ENCODE results near the gene ZBTB7A. TPM values are rescaled to one million over a fixed set of nuclear protein-coding genes. Genes with fewer than 3 reads are reported as not detected.

The ZBTB7A gene
- total RNA-seq, 1 donor from 2014 or later: 14.5 TPM

DNA sequence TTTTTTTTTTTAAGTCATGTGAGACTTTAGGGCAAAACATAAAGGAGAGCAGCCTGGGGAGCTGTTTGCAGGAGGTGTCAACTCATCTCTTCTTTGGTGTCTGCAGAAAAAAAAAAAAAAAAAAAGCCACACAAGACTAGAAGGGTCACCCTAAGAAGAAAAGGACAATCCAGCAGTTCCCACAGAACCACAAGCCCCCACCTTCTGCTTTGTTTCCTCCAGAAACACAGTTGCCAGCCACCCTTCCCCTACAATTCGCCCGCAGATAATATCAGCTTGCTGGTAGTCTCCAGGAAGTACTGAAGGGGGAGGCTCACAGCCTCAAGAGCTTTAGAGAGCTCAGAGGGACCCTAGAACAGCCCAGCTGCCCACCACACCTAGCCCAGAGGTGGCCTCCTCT is 22.3 kb upstream of the ZBTB7A start:
- Mint-ChIP-seq H3K9me3 (ENCODE audit: unreplicated experiment) (no peaks in the 10 kb centered on the region), H3K36me3 (ENCODE audit: low read depth, unreplicated experiment) (no peaks in the 10 kb centered on the region), H3K27me3 (ENCODE audit: unreplicated experiment) (peaks cover 8% of the 10 kb centered on the region), H3K4me3 (ENCODE audit: unreplicated experiment) (no peak overlapping the region), H3K27ac (ENCODE audit: unreplicated experiment) (no peak overlapping the region), H3K4me1 (ENCODE audit: unreplicated experiment) (no peaks in the 10 kb centered on the region)
- DNase-seq (ENCODE audit: low spot score): no peak
- no peak for TF ChIP-seq CTCF (IDR thresholded peaks at IDR 0.05; ENCODE audit: unreplicated experiment)

- no peak for DNase-seq (ENCODE audit: low spot score)
- Mint-ChIP-seq H3K9me3 (ENCODE audit: unreplicated experiment) (no peaks in the 10 kb centered on the region), H3K36me3 (ENCODE audit: low read depth, unreplicated experiment) (no peaks in the 10 kb centered on the region), H3K4me3 (ENCODE audit: unreplicated experiment) (no peak overlapping the region), H3K4me1 (ENCODE audit: unreplicated experiment) (no peaks in the 10 kb centered on the region), H3K27me3 (ENCODE audit: unreplicated experiment) (peaks cover 8% of the 10 kb centered on the region), H3K27ac (ENCODE audit: unreplicated experiment) (no peak overlapping the region)
- TF ChIP-seq CTCF (IDR thresholded peaks at IDR 0.05; ENCODE audit: unreplicated experiment): no peak
Observed at GRCh38 chr19:4087787-4088679, 21.3 kb upstream of the ZBTB7A start.

DNA sequence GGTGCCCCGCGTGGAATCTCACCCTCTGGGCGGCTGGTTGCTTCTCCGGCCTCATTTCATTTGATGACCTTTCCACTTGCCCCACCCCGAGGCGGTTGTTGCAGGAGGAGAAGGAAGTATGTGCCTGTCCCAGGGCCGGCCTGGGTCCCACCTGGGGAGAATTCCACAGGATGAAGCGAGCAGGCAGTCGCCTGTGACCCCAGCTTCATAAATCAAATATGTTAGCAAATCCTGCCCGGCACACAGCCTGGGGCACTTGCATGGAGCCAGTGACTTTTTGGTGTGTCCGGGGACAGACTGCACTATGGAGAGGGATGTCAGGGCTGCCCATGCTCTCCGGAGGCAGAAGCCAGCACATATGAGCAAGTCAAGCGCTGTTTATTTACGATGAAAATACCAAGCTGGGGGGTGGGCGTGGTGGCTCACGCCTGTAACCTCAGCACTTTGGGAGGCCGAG is 19.7 kb upstream of the ZBTB7A start:
- DNase-seq (ENCODE audit: low spot score): no peak
- Mint-ChIP-seq H3K4me1 (ENCODE audit: unreplicated experiment) (no peaks in the 10 kb centered on the region), H3K9me3 (ENCODE audit: unreplicated experiment) (no peaks in the 10 kb centered on the region), H3K27me3 (ENCODE audit: unreplicated experiment) (peaks cover 8% of the 10 kb centered on the region), H3K4me3 (ENCODE audit: unreplicated experiment) (no peak overlapping the region), H3K36me3 (ENCODE audit: low read depth, unreplicated experiment) (no peaks in the 10 kb centered on the region), H3K27ac (ENCODE audit: unreplicated experiment) (no peak overlapping the region)
- no peak for TF ChIP-seq CTCF (IDR thresholded peaks at IDR 0.05; ENCODE audit: unreplicated experiment)

DNA sequence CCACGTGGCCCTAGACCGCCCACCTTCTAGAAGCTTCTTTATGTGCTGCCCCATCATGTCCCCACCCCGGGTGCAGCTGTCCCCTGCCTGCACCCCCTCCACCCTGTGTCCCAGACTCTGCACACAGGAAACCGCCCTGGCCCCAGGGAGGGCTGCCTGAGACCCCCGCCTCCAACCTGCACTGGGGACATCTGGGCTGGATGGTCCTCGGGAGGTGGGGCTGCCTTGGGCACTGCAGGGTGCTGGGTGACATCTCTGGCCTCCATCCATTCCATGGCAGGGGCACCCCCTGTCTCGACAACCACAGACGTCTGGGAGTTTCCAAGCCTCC is 17.8 kb upstream of the ZBTB7A start:
- Mint-ChIP-seq H3K36me3 (ENCODE audit: low read depth, unreplicated experiment) (no peaks in the 10 kb centered on the region), H3K27me3 (ENCODE audit: unreplicated experiment) (peaks cover 8% of the 10 kb centered on the region), H3K4me1 (ENCODE audit: unreplicated experiment) (no peaks in the 10 kb centered on the region), H3K27ac (ENCODE audit: unreplicated experiment) (no peak overlapping the region), H3K9me3 (ENCODE audit: unreplicated experiment) (no peaks in the 10 kb centered on the region), H3K4me3 (ENCODE audit: unreplicated experiment) (no peak overlapping the region)
- no peak for DNase-seq (ENCODE audit: low spot score)
- TF ChIP-seq CTCF (IDR thresholded peaks at IDR 0.05; ENCODE audit: unreplicated experiment): no peak
